Right atrium auricular region (tissue), 2 donors: Measurements from ENCODE around the gene ZNF804B. TPM values are rescaled to one million over a fixed set of nuclear protein-coding genes. Genes with fewer than 3 reads are reported as not detected.

Source experiments
- DNase-seq: peaks from one replicate; pipeline ENCODE4 v3.0.0-alpha.2; 2019; ENCODE audit warnings: low spot score
- H3K27ac ChIP-seq, 2 donors: fragments of 200-600 bp; sonication (generic); 1 replicate in 1 of 2; 2 replicates in 1 of 2; pipeline ENCODE4 v1.5.1; 2016 to 2019
- H3K27me3 ChIP-seq, 2 donors: fragments of 200-600 bp; sonication (generic); one replicate each; pipeline versions ENCODE4 v1.5.1 to v1.6.0; 2017 to 2019
- H3K36me3 ChIP-seq: fragments of 200-600 bp; sonication (generic); one replicate; pipeline ENCODE4 v1.5.1; 2016
- H3K4me1 ChIP-seq, 2 donors: fragments of 200-600 bp; sonication (generic); one replicate each; pipeline versions ENCODE4 v1.5.1 to v1.6.0; 2017 to 2019
- H3K4me3 ChIP-seq, 2 donors: fragments of 200-600 bp; sonication (generic); 1 replicate in 1 of 2; 2 replicates in 1 of 2; pipeline ENCODE4 v1.5.1; 2017 to 2019; ENCODE audit warnings: mild to moderate bottlenecking in 1 of 2, moderate library complexity in 1 of 2
- H3K9me3 ChIP-seq, 2 donors: fragments of 200-600 bp; sonication (generic); one replicate each; pipeline ENCODE4 v1.5.1; 2019
- total RNA-seq, 2 donors: library from RNA; depleted of rRNA; stranded (reverse); fragments of >200 nt; gene quantifications; one replicate each; pipeline ENCODE4 v1.1.0, GENCODE V29; 2016
- TF ChIP-seq, protein P1 (sequence below), 2 donors: fragments of 200-600 bp; sonication (generic); IDR thresholded peaks; one replicate each; pipeline ENCODE4 v1.5.1; 2019; ENCODE audit warnings: antibody characterized with exemption in 2 of 2

ZNF804B gene
- total RNA-seq, 2 donors from 2014 or later = 0.20 to 0.26 TPM

DNA sequence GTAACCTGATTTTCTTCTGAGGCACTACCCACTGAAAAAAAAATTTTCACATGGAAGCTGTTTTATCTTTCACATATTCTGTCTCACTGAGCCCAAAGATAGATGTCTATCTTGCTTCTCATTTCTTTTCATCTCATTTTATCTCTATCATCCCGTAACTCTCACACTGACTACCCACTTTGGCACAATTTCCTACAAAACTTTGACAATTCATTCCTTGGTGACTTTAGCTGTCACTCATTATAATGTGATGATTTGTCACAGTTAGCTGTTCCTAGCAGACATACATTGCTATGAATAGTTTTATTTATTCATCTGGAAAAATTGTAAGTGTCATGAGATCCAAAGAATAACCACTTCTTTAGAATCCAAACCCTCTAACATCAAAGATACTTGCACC is 625.9 kb downstream of the ZNF804B start:
- Histone ChIP-seq H3K4me1 (no peaks in the 10 kb centered on the region), H3K4me3 (no peak overlapping the region), H3K36me3 (no peaks in the 10 kb centered on the region), H3K27me3 (no peaks in the 10 kb centered on the region), H3K9me3 (no peaks in the 10 kb centered on the region), H3K27ac (no peak overlapping the region)
- TF ChIP-seq, protein P1, sequence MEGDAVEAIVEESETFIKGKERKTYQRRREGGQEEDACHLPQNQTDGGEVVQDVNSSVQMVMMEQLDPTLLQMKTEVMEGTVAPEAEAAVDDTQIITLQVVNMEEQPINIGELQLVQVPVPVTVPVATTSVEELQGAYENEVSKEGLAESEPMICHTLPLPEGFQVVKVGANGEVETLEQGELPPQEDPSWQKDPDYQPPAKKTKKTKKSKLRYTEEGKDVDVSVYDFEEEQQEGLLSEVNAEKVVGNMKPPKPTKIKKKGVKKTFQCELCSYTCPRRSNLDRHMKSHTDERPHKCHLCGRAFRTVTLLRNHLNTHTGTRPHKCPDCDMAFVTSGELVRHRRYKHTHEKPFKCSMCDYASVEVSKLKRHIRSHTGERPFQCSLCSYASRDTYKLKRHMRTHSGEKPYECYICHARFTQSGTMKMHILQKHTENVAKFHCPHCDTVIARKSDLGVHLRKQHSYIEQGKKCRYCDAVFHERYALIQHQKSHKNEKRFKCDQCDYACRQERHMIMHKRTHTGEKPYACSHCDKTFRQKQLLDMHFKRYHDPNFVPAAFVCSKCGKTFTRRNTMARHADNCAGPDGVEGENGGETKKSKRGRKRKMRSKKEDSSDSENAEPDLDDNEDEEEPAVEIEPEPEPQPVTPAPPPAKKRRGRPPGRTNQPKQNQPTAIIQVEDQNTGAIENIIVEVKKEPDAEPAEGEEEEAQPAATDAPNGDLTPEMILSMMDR (IDR thresholded peaks at IDR 0.05) = no peak
- no peak for DNase-seq

Other genes starting within 250 kb of the ZNF804B start
- gene TEX47, start 36.0 kb downstream of the ZNF804B start, total RNA-seq = not detected